Activated CD4-positive, alpha-beta T cell treated with anti-CD3 and anti-CD28 coated beads, Interleukin-2, amount 10 ng/mL, durations not matched to agents 24 days and 14 days (primary cell): ENCODE data around the gene CCR4. TPM values are rescaled to one million over a fixed set of nuclear protein-coding genes. Genes with fewer than 3 reads are reported as not detected.
A peak's percentile ranks its signal among the peaks of the same experiment; 100 is the strongest.

ENCODE experiments used
- DNase-seq: peaks from one replicate; pipeline ENCODE4 v3.0.0; 2022
- H3K27ac Mint-ChIP-seq: one replicate; pipeline ENCODE4 v1.8.0; 2022; ENCODE audit warnings: mild to moderate bottlenecking, mixed read lengths
- H3K27me3 Mint-ChIP-seq: one replicate; pipeline ENCODE4 v1.8.0; 2022; ENCODE audit warnings: mixed read lengths
- H3K36me3 Mint-ChIP-seq: one replicate; pipeline ENCODE4 v1.8.0; 2022; ENCODE audit warnings: low read depth, mild to moderate bottlenecking, mixed read lengths
- H3K4me1 Mint-ChIP-seq: one replicate; pipeline ENCODE4 v1.8.0; 2021; ENCODE audit warnings: mixed read lengths
- H3K4me3 Mint-ChIP-seq: one replicate; pipeline ENCODE4 v1.8.0; 2022; ENCODE audit warnings: mild to moderate bottlenecking, moderate library complexity, mixed read lengths
- H3K9me3 Mint-ChIP-seq: one replicate; pipeline ENCODE4 v1.8.0; 2021; ENCODE audit warnings: mixed read lengths
- intact Hi-C: fragments of 100-400 bp; cut with micrococcal nuclease; formaldehyde crosslinking; loops from one replicate; pipeline ENCODE4 v1.15.1; 2023
- total RNA-seq: library from RNA; stranded (reverse); gene quantifications from 2 replicates; pipeline ENCODE4 v1.2.3, GENCODE V29; 2022

The CCR4 gene
- total RNA-seq, 1 donor from 2014 or later, result 86.6 TPM

GRCh38 chr3:33000691-33001385 is 49.4 kb downstream of the CCR4 start:
- Mint-ChIP-seq H3K4me1 (peaks cover 54% of the 10 kb centered on the region), H3K9me3 (peaks cover 6% of the 10 kb centered on the region), H3K27ac (peak overlapping the region; percentile 78), H3K36me3 (peaks cover 57% of the 10 kb centered on the region), H3K4me3 (peak overlapping the region; percentile 47), H3K27me3 (no peaks in the 10 kb centered on the region)
- intact Hi-C loops, result no loop called here
- no peak for DNase-seq

- Mint-ChIP-seq H3K4me1 (peaks cover 54% of the 10 kb centered on the region), H3K4me3 (no peak overlapping the region), H3K27ac (no peak overlapping the region), H3K27me3 (no peaks in the 10 kb centered on the region), H3K9me3 (peaks cover 6% of the 10 kb centered on the region), H3K36me3 (peaks cover 55% of the 10 kb centered on the region)
- no peak for DNase-seq
- intact Hi-C loops, result no loop called here
Measured at GRCh38 chr3:33001889-33002288, 50.4 kb downstream of the CCR4 start.

GRCh38 chr3:33003308-33003707 is 51.9 kb downstream of the CCR4 start:
- no peak for DNase-seq
- Mint-ChIP-seq H3K4me1 (peaks cover 60% of the 10 kb centered on the region), H3K4me3 (no peak overlapping the region), H3K36me3 (peaks cover 58% of the 10 kb centered on the region), H3K27me3 (no peaks in the 10 kb centered on the region), H3K9me3 (peaks cover 10% of the 10 kb centered on the region), H3K27ac (no peak overlapping the region)
- intact Hi-C loops, result no loop called here

GRCh38 chr3:33004205-33004604 is 52.8 kb downstream of the CCR4 start:
- no peaks in the 10 kb centered on the region for H3K27me3 Mint-ChIP-seq
- H3K27ac Mint-ChIP-seq, result no peak overlapping the region
- H3K36me3 Mint-ChIP-seq, result peaks cover 54% of the 10 kb centered on the region
- no peak for DNase-seq
- peaks cover 13% of the 10 kb centered on the region for H3K9me3 Mint-ChIP-seq
- intact Hi-C loops, result no loop called here
- no peak overlapping the region for H3K4me3 Mint-ChIP-seq
- peaks cover 54% of the 10 kb centered on the region for H3K4me1 Mint-ChIP-seq

GRCh38 chr3:33004961-33005360 is 53.5 kb downstream of the CCR4 start:
- H3K27ac Mint-ChIP-seq, result peak overlapping the region; percentile 23
- H3K9me3 Mint-ChIP-seq, result peaks cover 17% of the 10 kb centered on the region
- peaks cover 54% of the 10 kb centered on the region for H3K36me3 Mint-ChIP-seq
- H3K4me1 Mint-ChIP-seq, result peaks cover 48% of the 10 kb centered on the region
- intact Hi-C loops, result no loop called here
- no peaks in the 10 kb centered on the region for H3K27me3 Mint-ChIP-seq
- DNase-seq, result no peak
- H3K4me3 Mint-ChIP-seq, result no peak overlapping the region

Other genes with a start within 250 kb of the CCR4 start
- 0.05 and 0.07 TPM in 2 replicates for gene TRIM71, start 133.6 kb upstream of the CCR4 start, total RNA-seq
- gene GLB1, start 145.5 kb downstream of the CCR4 start, total RNA-seq, result 47.4 and 51.4 TPM in 2 replicates
- gene TMPPE, start 145.5 kb downstream of the CCR4 start, total RNA-seq, result 14.0 and 15.5 TPM in 2 replicates
- 33.1 and 34.2 TPM in 2 replicates for gene CRTAP, start 162.4 kb downstream of the CCR4 start, total RNA-seq